Measurements from ENCODE around the gene XRCC5. TPM values are rescaled to one million over a fixed set of nuclear protein-coding genes. Genes with fewer than 3 reads are reported as not detected.

XRCC5 gene
- total RNA-seq, 1 experiment from 2014 or later = 424 TPM

DNA sequence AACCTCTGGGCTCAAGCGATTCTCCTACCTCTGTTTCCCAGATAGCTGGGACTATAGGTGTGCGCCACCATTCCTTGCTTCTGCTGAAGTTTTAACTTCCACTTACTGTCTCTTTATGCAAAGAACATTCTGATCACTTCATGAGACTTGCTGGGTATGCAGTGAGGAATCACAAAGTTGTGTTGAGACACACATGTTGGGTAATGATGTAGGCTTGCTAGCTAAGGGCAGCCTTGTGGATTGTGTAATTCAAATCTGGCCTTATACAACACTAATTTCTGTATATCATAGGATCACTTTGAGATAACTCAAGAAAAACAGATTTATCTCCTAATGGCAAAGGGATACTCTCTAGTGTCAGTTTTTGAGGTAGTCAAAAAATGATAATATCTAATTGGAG lies 24.2 kb downstream of the XRCC5 start:
- Histone ChIP-seq H3K4me3 (replicated peaks in 1 of 2; ENCODE audit: low read depth in 1 of 2, low read length in 2 of 2) (no peak overlapping the region), H3K27me3 (ENCODE audit: insufficient read depth, low read length) (no peaks in the 10 kb centered on the region), H3K36me3 (ENCODE audit: control insufficient read depth in 1 of 2, insufficient read depth in 2 of 2, low read length in 2 of 2) (peaks cover 76 to 78% of the 10 kb centered on the region in 2 experiments), H3K9ac (ENCODE audit: low read length) (no peak overlapping the region), H2AFZ (ENCODE audit: low read depth, low read length, poor library complexity, severe bottlenecking) (no peak overlapping the region), H4K20me1 (ENCODE audit: insufficient read depth) (peaks cover 18% of the 10 kb centered on the region; the same call in 1 of the 2 replicates), H3K79me2 (ENCODE audit: insufficient read depth, low read length) (peaks cover 95% of the 10 kb centered on the region), H3K27ac (ENCODE audit: low read depth, low read length) (no peak overlapping the region), H3K9me3 (ENCODE audit: control insufficient read depth in 1 of 2, insufficient read depth in 1 of 2, low read depth in 1 of 2, low read length in 2 of 2) (no peaks in the 10 kb centered on the region), H3K4me2 (ENCODE audit: low read length) (no peak overlapping the region), H3K9me2 (ENCODE audit: insufficient read depth) (no peaks in the 10 kb centered on the region), H3K4me1 (ENCODE audit: control insufficient read depth in 1 of 2, insufficient read depth in 2 of 2, low read length in 2 of 2) (no peaks in the 10 kb centered on the region)
- ATAC-seq = no peak
- POLR2A ChIA-PET = no interaction called here
- BruUV-seq (replicated peaks) = no TSS peak
- intact Hi-C loops (cut with micrococcal nuclease) = no loop called here
- CTCF ChIA-PET = interaction anchor here (0.9 kb wide), 1 partner anchor 19 kb away, joined by 4 read pairs; no protein-coding TSS in a partner anchor
- TF ChIP-seq SIN3A (IDR thresholded peaks at IDR 0.05; ENCODE audit: low read depth) (no peak), CBX3 (IDR thresholded peaks at IDR 0.05; ENCODE audit: low read depth) (no peak), SRF (IDR thresholded peaks at IDR 0.05; ENCODE audit: low read depth) (no peak), POLR2AphosphoS5 (IDR thresholded peaks at IDR 0.05; ENCODE audit: low read depth, low read length) (no peak), REST (IDR thresholded peaks at IDR 0.05; ENCODE audit: low read depth) (no peak), RAD21 (IDR thresholded peaks at IDR 0.05; ENCODE audit: low read depth) (no peak), YY1 (IDR thresholded peaks at IDR 0.05; ENCODE audit: extremely low read depth, insufficient replicate concordance, low read depth, low read length) (no peak), ZNF274 (IDR thresholded peaks at IDR 0.05; ENCODE audit: low read depth, low read length) (no peak), CEBPB (IDR thresholded peaks at IDR 0.05; ENCODE audit: low read depth) (no peak)
- TF ChIP-seq, protein P1, sequence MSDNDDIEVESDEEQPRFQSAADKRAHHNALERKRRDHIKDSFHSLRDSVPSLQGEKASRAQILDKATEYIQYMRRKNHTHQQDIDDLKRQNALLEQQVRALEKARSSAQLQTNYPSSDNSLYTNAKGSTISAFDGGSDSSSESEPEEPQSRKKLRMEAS (IDR thresholded peaks at IDR 0.05) = no peak
- RAD21 ChIA-PET (ENCODE audit: low non-redundant PET in 1 of 2, low total read pairs in 2 of 2, uncharacterized antibody in 2 of 2, unreplicated experiment in 2 of 2) = no interaction called here
- no peak for DNase-seq (ENCODE audit: low read depth, low spot score)

All from HCT116 (cell line).